ENCODE data around the gene GATAD2A.

GRCh38 chr19:19554074-19555023 is 148.9 kb downstream of the GATAD2A start:
- TF ChIP-seq POLR2A (IDR thresholded peaks at IDR 0.05; ENCODE audit: low read length) = no peak
- TF ChIP-seq GATA1 (IDR thresholded peaks at IDR 0.05; ENCODE audit: low read depth, low read length) = no peak
